CD4-positive, alpha-beta memory T cell (primary cell): Measurements from ENCODE around the gene TEPSIN. TPM values are rescaled to one million over a fixed set of nuclear protein-coding genes. Genes with fewer than 3 reads are reported as not detected.

Experiments used
- CTCF ChIA-PET: fragments of 350-600 bp; sonication (Branson Sonifier 250); formaldehyde crosslinking; loops from one replicate; lab custom pipeline; 2021; ENCODE audit warnings: inconsistent platforms; ENCODE audit not compliant: partially characterized antibody; lab: Charles Lee
- POLR2A ChIA-PET: fragments of 350-600 bp; sonication (Branson Sonifier 250); formaldehyde crosslinking; loops from one replicate; lab custom pipeline; 2021; ENCODE audit not compliant: partially characterized antibody; lab: Charles Lee
- DNase-seq, 5 donors: peaks; one replicate each; pipeline versions ENCODE4 v3.0.0 to v3.0.0-alpha.2; 2020 to 2022; ENCODE audit warnings: mixed read lengths in 1 of 5
- H3K27ac ChIP-seq: one replicate; pipeline ENCODE4 v1.7.0; 2013; ENCODE audit warnings: low read depth, low read length
- H3K27me3 ChIP-seq: 2 replicates; pipeline ENCODE4 v1.7.0; 2013; ENCODE audit warnings: mild to moderate bottlenecking, low read length, moderate library complexity; ENCODE audit not compliant: insufficient read depth
- H3K36me3 ChIP-seq: 2 replicates; pipeline ENCODE4 v1.7.0; 2013; ENCODE audit warnings: mild to moderate bottlenecking, low read length, moderate library complexity; ENCODE audit not compliant: insufficient read depth
- H3K4me1 ChIP-seq: 2 replicates; pipeline ENCODE4 v1.7.0; 2013; ENCODE audit warnings: mild to moderate bottlenecking, low read length, moderate library complexity; ENCODE audit not compliant: insufficient read depth
- H3K4me3 ChIP-seq, 2 donors: one replicate each; pipeline ENCODE4 v1.7.0; 2013; ENCODE audit warnings: low read length in 2 of 2, mild to moderate bottlenecking in 1 of 2
- H3K9me3 ChIP-seq, 2 donors: one replicate each; pipeline ENCODE4 v1.7.0; 2013; ENCODE audit warnings: low read length in 2 of 2, control low read depth in 1 of 2; ENCODE audit not compliant: control insufficient read depth in 1 of 2
- H3K27ac Mint-ChIP-seq, 7 donors: one replicate each; pipeline ENCODE4 v1.8.0; 2020 to 2021; ENCODE audit warnings: mixed read lengths in 7 of 7, mild to moderate bottlenecking in 6 of 7, inconsistent platforms in 3 of 7, moderate library complexity in 3 of 7
- H3K27me3 Mint-ChIP-seq, 2 donors: one replicate each; pipeline ENCODE4 v1.8.0; 2020 to 2021; ENCODE audit warnings: mixed read lengths in 2 of 2
- H3K36me3 Mint-ChIP-seq, 2 donors: one replicate each; pipeline ENCODE4 v1.8.0; 2020 to 2021; ENCODE audit warnings: mixed read lengths in 2 of 2, inconsistent platforms in 1 of 2, mild to moderate bottlenecking in 1 of 2
- H3K4me1 Mint-ChIP-seq, 4 donors: one replicate each; pipeline ENCODE4 v1.8.0; 2020 to 2021; ENCODE audit warnings: mixed read lengths in 4 of 4, mild to moderate bottlenecking in 1 of 4
- H3K4me3 Mint-ChIP-seq, 8 donors: one replicate each; pipeline ENCODE4 v1.8.0; 2020 to 2021; ENCODE audit warnings: mixed read lengths in 8 of 8, mild to moderate bottlenecking in 7 of 8, moderate library complexity in 6 of 8, inconsistent platforms in 3 of 8
- H3K9me3 Mint-ChIP-seq, 8 donors: one replicate each; pipeline ENCODE4 v1.8.0; 2020 to 2021; ENCODE audit warnings: mixed read lengths in 8 of 8, mild to moderate bottlenecking in 5 of 8, inconsistent platforms in 3 of 8, moderate library complexity in 1 of 8
- intact Hi-C: fragments of 100-400 bp; cut with micrococcal nuclease; formaldehyde crosslinking; loops from one replicate; pipeline ENCODE4 v1.15.1; 2023
- polyA plus RNA-seq, 2 donors: library from polyadenylated mRNA; unstranded; fragments of 300-500 nt; fragmentation: Illumina TruSeq; gene quantifications; one replicate each; pipeline ENCODE4 v1.2.3, GENCODE V29; 2021
- total RNA-seq, 2 experiments: library from RNA; stranded (reverse); gene quantifications; one replicate each; pipeline ENCODE4 v1.2.3, GENCODE V29; 2021

Gene TEPSIN
- total and polyA plus RNA-seq, 4 experiments from 2014 or later: 2.0 to 126 (median 58.1) TPM

DNA sequence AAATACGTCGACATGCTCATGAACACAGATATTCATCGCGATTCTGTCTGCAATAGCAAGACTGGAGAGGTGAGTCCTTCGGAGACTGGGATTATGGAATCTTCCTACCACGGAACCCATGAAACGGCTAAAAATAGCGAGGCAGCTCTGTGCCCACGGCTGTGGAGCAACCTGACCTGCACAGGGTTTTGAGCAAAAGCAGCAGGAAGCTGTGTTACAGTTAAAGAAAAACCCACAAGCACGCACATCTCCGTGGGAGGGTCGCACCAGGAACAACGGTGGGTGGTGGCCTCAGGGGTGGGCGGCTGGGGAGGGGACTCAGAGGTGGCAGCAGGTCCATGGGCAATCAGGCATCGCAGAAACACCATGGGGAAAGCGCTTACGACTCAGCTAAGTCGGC, 31.4 kb upstream of the TEPSIN start:
- Histone ChIP-seq H3K4me1 (no peaks in the 10 kb centered on the region), H3K9me3 (no peaks in the 10 kb centered on the region), H3K36me3 (peaks cover 72% of the 10 kb centered on the region), H3K27ac (no peak overlapping the region), H3K27me3 (no peaks in the 10 kb centered on the region), H3K4me3 (no peak overlapping the region)
- no peak for DNase-seq
- H3K4me3 Mint-ChIP-seq: no peak overlapping the region
- peaks cover 38 to 68% of the 10 kb centered on the region in 2 donors for H3K36me3 Mint-ChIP-seq
- ChIA-PET CTCF (no interaction called here), POLR2A (no interaction called here)
- H3K4me1 Mint-ChIP-seq: peaks cover 0 to 19% (median 8%) of the 10 kb centered on the region in 4 donors
- H3K27me3 Mint-ChIP-seq: no peaks in the 10 kb centered on the region
- no peaks in the 10 kb centered on the region for H3K9me3 Mint-ChIP-seq
- H3K27ac Mint-ChIP-seq: peak overlapping the region in 1 of 7 donors; percentile 48
- intact Hi-C loops: no loop called here

DNA sequence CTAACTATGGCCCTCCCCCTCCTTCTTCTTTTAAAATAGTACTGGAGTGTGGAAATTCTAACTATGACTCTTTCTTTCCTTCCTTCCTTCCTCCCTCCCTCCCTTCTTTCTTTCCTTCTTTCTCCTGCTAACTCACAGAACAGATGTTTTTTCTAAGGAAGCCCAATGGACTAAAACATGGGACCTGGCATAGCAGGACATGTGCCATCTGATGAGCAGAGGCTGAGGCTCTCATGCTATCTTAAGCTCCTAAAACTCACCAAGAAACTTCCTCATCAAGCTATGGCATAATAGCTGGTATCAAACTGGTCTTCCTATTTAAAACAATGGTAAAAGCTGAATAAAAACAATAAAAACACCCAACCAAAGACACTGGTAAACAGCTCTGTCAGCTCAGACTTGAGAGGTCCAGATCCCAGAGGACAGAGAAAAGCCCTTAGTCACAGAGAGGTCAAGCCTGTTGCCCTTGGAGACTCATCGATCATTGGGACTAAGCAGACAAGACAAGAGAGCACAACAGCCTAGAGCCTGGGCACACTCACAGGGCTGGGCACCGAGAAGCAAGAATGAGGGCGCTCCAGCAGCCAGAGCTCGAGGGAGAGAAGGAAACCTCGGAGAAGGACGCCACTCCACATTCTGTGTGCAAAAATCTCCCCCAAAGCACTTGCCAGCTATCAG, 28.7 kb upstream of the TEPSIN start:
- POLR2A ChIA-PET: no interaction called here
- CTCF ChIA-PET: no interaction called here

DNA sequence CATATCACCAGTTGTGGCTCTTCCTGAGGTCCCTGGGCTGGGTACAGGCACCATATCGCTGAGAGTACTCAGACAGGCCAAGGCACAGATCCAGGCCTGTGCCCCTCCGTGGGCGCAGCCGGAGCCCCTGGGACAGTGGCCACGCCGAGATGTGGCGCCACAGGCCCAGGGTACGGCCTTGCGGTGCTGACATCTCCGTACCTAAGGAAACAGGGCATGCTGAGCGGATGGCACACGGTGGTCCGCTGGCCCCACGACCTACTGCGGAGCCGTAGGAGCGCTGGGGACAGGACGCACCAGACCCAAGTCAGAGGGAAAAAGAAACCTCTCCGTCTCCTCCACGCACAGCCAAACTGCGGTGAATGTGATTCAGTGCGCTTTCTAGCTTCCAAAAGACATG, 26.7 kb upstream of the TEPSIN start:
- H3K36me3 Mint-ChIP-seq: peaks cover 25 to 59% of the 10 kb centered on the region in 2 donors
- no peak overlapping the region for H3K4me3 ChIP-seq
- H3K9me3 ChIP-seq: no peaks in the 10 kb centered on the region
- H3K4me1 Mint-ChIP-seq: peaks cover 0 to 12% (median 5%) of the 10 kb centered on the region in 4 donors
- peaks cover 53% of the 10 kb centered on the region for H3K36me3 ChIP-seq
- intact Hi-C loops: no loop called here
- POLR2A ChIA-PET: no interaction called here
- H3K27ac ChIP-seq: no peak overlapping the region
- no peaks in the 10 kb centered on the region for H3K27me3 Mint-ChIP-seq
- no peaks in the 10 kb centered on the region for H3K27me3 ChIP-seq
- CTCF ChIA-PET: no interaction called here
- H3K4me1 ChIP-seq: no peaks in the 10 kb centered on the region
- no peak overlapping the region for H3K4me3 Mint-ChIP-seq
- DNase-seq: no peak
- no peak overlapping the region for H3K27ac Mint-ChIP-seq
- H3K9me3 Mint-ChIP-seq: no peaks in the 10 kb centered on the region

More for the DNA sequence above, 28.7 kb upstream of the TEPSIN start:
- peaks cover 57% of the 10 kb centered on the region for H3K36me3 ChIP-seq
- peak overlapping the region in 4 of 7 donors; percentile 5 to 54 (median 26) for H3K27ac Mint-ChIP-seq
- no peak overlapping the region for H3K4me3 Mint-ChIP-seq
- no peaks in the 10 kb centered on the region for H3K27me3 ChIP-seq
- no peaks in the 10 kb centered on the region for H3K27me3 Mint-ChIP-seq
- no peaks in the 10 kb centered on the region for H3K9me3 Mint-ChIP-seq
- intact Hi-C loops: no loop called here
- H3K4me1 Mint-ChIP-seq: peaks cover 0 to 13% (median 5%) of the 10 kb centered on the region in 4 donors
- H3K4me1 ChIP-seq: no peaks in the 10 kb centered on the region
- H3K36me3 Mint-ChIP-seq: peaks cover 29 to 60% of the 10 kb centered on the region in 2 donors
- no peak for DNase-seq
- H3K4me3 ChIP-seq: no peak overlapping the region
- H3K27ac ChIP-seq: no peak overlapping the region
- H3K9me3 ChIP-seq: no peaks in the 10 kb centered on the region

DNA sequence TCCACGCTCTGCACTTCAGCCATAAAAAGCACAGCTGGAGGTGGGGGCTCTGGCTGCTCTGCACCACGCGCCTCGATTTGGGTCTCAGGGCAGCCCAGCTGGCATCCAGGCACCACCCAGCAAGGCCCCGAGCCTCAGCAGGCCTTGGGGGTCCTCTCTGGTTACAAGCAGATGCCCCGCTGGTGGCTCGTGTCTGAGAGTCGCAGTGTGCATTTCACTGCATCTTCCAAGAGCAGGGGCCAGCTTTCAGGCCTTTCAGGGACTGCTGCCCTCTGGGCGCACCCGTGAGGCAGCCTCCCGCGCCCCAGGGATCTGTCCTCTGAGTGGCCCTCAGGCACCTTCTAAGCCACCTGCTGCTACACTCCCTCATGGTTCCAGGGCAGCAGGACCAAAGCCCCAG, 25.8 kb upstream of the TEPSIN start:
- ChIA-PET POLR2A (no interaction called here), CTCF (no interaction called here)
- Mint-ChIP-seq H3K4me3 (no peak overlapping the region), H3K9me3 (no peaks in the 10 kb centered on the region), H3K4me1 (peaks cover 0 to 12% (median 5%) of the 10 kb centered on the region in 4 donors), H3K36me3 (peaks cover 25 to 59% of the 10 kb centered on the region in 2 donors), H3K27ac (no peak overlapping the region), H3K27me3 (no peaks in the 10 kb centered on the region)
- H3K36me3 ChIP-seq: peaks cover 52% of the 10 kb centered on the region
- no peak for DNase-seq
- intact Hi-C loops: no loop called here
- H3K4me3 ChIP-seq: no peak overlapping the region
- H3K9me3 ChIP-seq: no peaks in the 10 kb centered on the region
- no peak overlapping the region for H3K27ac ChIP-seq
- no peaks in the 10 kb centered on the region for H3K4me1 ChIP-seq
- H3K27me3 ChIP-seq: no peaks in the 10 kb centered on the region

DNA sequence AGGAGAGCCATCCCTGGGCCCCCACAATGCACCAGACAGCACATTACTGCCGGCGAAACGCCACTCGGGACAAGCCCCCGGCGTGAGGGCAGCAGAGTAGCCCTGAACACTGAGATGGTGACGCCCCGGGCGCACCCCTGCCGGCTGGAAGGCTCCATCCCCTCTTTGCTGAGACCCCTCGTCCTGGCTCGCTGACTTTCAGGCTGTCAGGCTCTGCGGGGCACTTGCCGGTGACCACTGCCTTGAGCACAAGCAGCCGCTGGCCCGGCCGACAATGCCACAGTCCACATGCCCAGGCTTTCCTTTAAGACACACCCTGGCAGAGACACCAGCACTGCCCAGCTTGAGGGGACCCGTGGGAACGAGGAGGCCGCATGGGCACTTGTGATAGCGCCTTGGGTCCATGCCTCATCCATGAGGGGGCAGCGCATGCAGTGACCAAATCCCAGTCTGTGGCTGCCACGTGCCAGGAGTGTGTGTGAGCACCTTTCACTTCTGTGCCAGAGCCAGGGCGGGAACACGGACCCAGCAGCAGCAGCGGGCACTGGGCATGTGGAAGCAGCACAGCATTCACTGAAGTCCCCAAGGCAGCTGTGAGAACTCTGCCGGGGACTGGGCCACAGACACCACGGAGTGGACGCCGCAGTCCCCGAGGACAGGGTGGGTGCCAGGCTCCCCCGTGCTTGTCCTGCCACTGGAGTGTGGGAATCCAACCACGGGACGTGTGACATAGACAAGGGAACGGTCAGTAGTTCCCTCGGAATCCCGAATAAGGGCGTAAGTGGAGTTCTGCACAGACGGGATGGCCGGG, 24.7 kb upstream of the TEPSIN start:
- no peaks in the 10 kb centered on the region for H3K27me3 Mint-ChIP-seq
- no peak overlapping the region for H3K4me3 Mint-ChIP-seq

DNA sequence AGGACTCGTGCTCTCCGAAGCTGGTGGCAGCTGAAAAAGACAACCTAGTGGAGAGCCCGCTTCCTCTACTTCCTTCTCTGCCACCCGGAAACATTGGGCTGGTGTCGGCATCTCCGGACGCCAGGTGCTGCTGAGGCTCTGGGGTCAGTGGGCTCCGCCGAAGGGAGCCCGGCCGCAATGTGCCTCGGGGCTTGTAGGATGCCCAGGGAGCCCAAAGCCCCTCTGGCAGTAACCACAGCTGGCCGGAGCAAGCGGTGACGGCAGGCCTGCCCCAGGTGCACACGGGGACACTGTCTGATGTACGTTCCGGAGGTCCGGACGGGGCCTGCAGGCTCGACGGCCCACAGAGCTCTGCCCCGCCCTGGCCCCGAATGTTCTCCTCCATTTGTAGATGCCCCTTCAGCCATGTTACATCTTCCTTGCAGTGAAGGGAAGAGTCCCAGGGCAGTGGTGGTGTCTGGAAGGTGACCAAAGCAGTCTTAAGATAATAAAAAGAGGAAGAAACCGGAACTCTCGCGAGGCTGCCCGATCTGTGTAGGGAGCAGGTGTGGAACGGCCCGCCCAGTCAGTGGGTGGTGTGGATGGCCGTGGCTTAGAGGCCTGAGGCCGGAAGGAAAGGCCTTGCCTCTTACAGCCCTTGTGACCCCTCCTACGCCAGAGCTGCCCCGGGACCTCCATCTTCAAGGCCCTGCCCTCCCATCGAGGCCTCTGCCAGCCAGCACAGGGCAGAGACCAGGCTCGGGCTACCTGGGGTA, 22.9 kb upstream of the TEPSIN start:
- Histone ChIP-seq H3K4me3 (no peak overlapping the region), H3K9me3 (no peaks in the 10 kb centered on the region), H3K4me1 (no peaks in the 10 kb centered on the region), H3K36me3 (peaks cover 46% of the 10 kb centered on the region), H3K27me3 (no peaks in the 10 kb centered on the region), H3K27ac (no peak overlapping the region)
- intact Hi-C loops: no loop called here
- no peak overlapping the region for H3K27ac Mint-ChIP-seq
- ChIA-PET CTCF (no interaction called here), POLR2A (interaction anchor here (0.6 kb wide), 1 partner anchor 280 kb away, joined by 3 read pairs; no protein-coding TSS in a partner anchor)
- DNase-seq: no peak
- no peaks in the 10 kb centered on the region for H3K9me3 Mint-ChIP-seq
- H3K4me1 Mint-ChIP-seq: peaks cover 0 to 3% (median 0%) of the 10 kb centered on the region in 4 donors
- peaks cover 9 to 40% of the 10 kb centered on the region in 2 donors for H3K36me3 Mint-ChIP-seq
- no peaks in the 10 kb centered on the region for H3K27me3 Mint-ChIP-seq
- H3K4me3 Mint-ChIP-seq: no peak overlapping the region

More for the DNA sequence above, 24.7 kb upstream of the TEPSIN start:
- intact Hi-C loops: no loop called here
- H3K36me3 Mint-ChIP-seq: peaks cover 21 to 50% of the 10 kb centered on the region in 2 donors
- Histone ChIP-seq H3K4me1 (no peaks in the 10 kb centered on the region), H3K36me3 (peaks cover 56% of the 10 kb centered on the region), H3K4me3 (no peak overlapping the region), H3K27ac (no peak overlapping the region), H3K9me3 (no peaks in the 10 kb centered on the region), H3K27me3 (no peaks in the 10 kb centered on the region)
- CTCF ChIA-PET: no interaction called here
- no peak for DNase-seq
- no peaks in the 10 kb centered on the region for H3K9me3 Mint-ChIP-seq
- H3K27ac Mint-ChIP-seq: no peak overlapping the region
- POLR2A ChIA-PET: no interaction called here
- H3K4me1 Mint-ChIP-seq: peaks cover 0 to 9% (median 3%) of the 10 kb centered on the region in 4 donors

DNA sequence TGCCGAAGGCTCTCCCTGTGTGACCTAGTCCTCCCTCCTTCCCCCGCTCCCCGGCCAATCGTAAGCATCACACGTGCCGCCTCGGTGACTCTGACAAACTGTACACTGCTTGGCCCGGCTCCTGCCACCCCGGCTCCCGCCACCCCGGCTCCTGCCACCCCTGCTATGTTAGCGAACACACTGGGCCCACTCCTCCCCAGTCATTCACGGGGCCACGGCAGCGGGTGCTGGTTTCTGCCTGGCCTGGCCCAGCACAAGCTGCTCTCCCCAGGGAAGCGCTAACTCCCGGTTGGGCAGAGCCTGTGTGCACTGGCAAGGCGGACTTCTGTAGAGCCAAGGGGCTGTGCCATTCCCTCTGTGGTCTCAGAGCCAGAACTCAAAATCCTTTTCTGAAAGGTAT, 22.2 kb upstream of the TEPSIN start:
- Histone ChIP-seq H3K27ac (no peak overlapping the region), H3K4me1 (no peaks in the 10 kb centered on the region), H3K9me3 (no peaks in the 10 kb centered on the region), H3K27me3 (no peaks in the 10 kb centered on the region), H3K4me3 (no peak overlapping the region), H3K36me3 (peaks cover 46% of the 10 kb centered on the region)
- peaks cover 7 to 36% of the 10 kb centered on the region in 2 donors for H3K36me3 Mint-ChIP-seq
- H3K27ac Mint-ChIP-seq: no peak overlapping the region
- DNase-seq: no peak
- intact Hi-C loops: no loop called here
- H3K4me1 Mint-ChIP-seq: peaks cover 0 to 2% (median 0%) of the 10 kb centered on the region in 4 donors
- H3K27me3 Mint-ChIP-seq: no peaks in the 10 kb centered on the region
- H3K4me3 Mint-ChIP-seq: no peak overlapping the region
- H3K9me3 Mint-ChIP-seq: no peaks in the 10 kb centered on the region
- ChIA-PET POLR2A (no interaction called here), CTCF (no interaction called here)
